GM11168 (cell line): ENCODE results near the gene MBIP.
"Not testable (repeated sequence)": the region's sequence is repeated elsewhere in the genome, so short reads cannot be mapped to it uniquely, and the experiment has no call there.

ENCODE experiments used
- in situ Hi-C: fragments of 300-500 bp; cut with MboI; formaldehyde crosslinking; loops from one replicate; pipeline ENCODE4 v1.12.0; 2022; ENCODE audit warnings: low sequenced_read_pairs; ENCODE audit not compliant: unreplicated experiment

Gene MBIP, protein sequence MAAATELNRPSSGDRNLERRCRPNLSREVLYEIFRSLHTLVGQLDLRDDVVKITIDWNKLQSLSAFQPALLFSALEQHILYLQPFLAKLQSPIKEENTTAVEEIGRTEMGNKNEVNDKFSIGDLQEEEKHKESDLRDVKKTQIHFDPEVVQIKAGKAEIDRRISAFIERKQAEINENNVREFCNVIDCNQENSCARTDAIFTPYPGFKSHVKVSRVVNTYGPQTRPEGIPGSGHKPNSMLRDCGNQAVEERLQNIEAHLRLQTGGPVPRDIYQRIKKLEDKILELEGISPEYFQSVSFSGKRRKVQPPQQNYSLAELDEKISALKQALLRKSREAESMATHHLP

DNA sequence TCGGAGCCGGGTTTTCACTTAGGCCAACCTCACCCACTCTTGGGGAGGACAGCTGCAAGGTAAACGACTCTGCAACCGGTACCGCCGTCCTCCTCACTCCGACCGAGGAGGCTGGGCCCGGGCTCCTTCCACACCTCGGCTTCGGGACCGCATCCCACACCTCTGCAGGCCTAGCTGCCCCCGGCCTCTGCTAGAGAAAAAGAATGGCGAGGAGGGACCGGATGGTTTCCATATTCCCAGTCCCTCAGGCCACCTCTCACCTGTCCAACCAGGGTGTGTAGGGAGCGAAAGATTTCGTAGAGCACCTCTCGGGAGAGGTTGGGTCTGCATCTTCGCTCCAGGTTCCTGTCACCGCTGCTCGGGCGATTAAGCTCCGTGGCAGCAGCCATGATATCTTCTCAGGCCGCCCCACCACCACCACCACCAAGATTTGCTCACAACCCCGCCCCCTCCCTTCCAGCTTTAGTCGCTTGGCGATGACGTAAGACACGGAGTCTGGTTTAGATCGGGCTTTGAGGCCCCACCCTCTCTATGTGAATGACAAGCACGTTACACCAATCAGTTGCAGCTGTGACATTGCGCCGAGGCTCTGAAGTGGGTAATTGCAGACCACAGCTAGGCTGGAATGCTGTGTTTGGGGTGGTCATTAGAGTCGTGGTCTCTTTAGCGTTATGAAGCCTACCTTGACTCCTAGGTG lies at the start of gene MBIP:
Gene MBIP (minus strand): TSS at position 438 of the 697 bp plus-strand sequence. CDS start 49 bp downstream, at position 389.
- in situ Hi-C loops = no loop called here

- in situ Hi-C loops = loop anchor here (25.0 kb wide), 1 partner anchor 481 kb away; no protein-coding TSS in a partner anchor
Measured at GRCh38 chr14:36367985-36368774, 47.7 kb upstream of the MBIP start.

DNA sequence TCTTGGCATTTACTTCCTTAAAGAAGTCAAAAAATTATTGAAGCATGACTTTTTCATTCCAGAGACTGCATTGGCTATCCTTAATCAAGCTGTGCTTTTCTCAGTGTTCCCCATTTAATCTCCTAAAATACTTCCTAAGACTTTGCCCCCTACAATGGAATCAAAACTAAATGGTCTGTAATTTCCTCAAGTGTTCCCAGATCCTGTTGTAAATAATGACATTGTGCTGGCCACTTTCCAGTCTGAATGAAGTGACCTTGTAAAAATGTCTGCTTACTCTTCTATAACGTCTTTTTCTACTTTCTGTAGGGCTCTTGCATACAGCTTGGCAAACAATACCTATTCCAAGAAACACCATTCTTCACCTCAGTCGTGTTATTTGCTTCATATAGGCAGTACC lies 45.3 kb upstream of the MBIP start:
- in situ Hi-C loops = loop anchor here (25.0 kb wide), 1 partner anchor 478 kb away; no protein-coding TSS in a partner anchor

DNA sequence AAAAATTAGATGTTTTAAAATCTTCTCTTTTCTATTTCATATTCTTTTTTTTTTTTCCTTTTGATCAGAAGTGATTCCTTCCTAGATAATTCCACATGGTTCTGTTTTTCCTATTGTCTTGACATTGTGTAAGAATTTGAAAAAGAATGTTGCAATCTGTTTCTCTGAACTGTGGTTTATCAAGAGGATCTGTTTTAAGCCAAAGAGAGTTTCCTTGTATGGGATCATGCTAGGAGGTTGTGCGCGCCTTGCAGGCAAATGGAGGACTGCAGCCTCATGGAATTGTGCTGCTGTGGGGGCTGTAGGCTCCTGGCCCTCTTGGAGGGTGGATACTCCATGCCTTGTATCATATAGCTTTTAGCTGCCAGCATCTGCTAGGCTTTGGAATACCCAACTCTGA lies 43.3 kb upstream of the MBIP start:
- in situ Hi-C loops = loop anchor here (25.0 kb wide), 1 partner anchor 476 kb away; no protein-coding TSS in a partner anchor

GRCh38 chr14:36362648-36363047 lies 42.2 kb upstream of the MBIP start:
- in situ Hi-C loops = loop anchor here (25.0 kb wide), 1 partner anchor 475 kb away; no protein-coding TSS in a partner anchor

GRCh38 chr14:36361210-36361853 lies 40.9 kb upstream of the MBIP start:
- in situ Hi-C loops = loop anchor here (25.0 kb wide), 1 partner anchor 474 kb away; no protein-coding TSS in a partner anchor

- in situ Hi-C loops = loop anchor here (25.0 kb wide), 1 partner anchor 470 kb away; no protein-coding TSS in a partner anchor
Measured at GRCh38 chr14:36356862-36357261, 36.4 kb upstream of the MBIP start.

DNA sequence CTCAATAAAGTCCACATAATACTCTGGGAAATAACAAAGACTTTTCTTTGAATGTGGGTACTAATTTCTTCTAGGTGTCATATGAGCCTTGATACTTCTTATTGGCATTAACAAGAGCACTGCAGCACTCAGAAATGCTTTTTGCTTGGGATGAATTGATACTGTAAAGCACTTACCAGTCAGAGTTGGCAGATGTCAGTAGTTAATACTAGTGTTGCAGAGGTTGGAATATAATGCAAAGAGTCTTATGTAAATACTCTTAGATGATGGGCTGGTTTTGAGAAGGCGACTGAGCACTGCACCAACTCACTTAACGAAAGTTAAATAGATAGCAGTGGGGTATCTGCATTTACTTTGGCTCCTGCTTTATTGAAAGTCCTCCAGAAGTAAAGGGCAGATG lies 25.6 kb upstream of the MBIP start:
- in situ Hi-C loops = no loop called here

GRCh38 chr14:36344211-36344610 lies 23.8 kb upstream of the MBIP start:
- in situ Hi-C loops = no loop called here

GRCh38 chr14:36341811-36342210 lies 21.4 kb upstream of the MBIP start:
- in situ Hi-C loops = not testable (repeated sequence)

GRCh38 chr14:36340276-36340890 lies 19.9 kb upstream of the MBIP start:
- in situ Hi-C loops = no loop called here

DNA sequence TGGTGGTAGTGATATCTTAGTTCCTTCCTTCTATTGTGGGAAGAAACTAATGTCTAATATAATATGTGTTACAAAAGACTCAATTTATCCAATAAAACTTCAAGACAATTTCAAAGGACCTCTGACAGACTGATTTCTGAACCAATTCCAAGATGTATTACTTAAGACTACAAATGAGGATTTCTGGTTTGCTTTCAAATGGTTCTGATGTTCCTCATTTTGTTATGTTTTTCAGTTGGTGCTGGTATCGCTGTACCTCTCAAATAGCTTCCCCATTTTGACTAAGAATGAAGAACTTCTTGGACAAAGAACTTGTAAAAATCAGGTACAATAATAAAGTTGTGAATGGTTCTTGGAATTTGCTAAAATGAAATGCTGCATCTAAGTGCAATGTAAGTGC lies 19.4 kb upstream of the MBIP start:
- in situ Hi-C loops = no loop called here

DNA sequence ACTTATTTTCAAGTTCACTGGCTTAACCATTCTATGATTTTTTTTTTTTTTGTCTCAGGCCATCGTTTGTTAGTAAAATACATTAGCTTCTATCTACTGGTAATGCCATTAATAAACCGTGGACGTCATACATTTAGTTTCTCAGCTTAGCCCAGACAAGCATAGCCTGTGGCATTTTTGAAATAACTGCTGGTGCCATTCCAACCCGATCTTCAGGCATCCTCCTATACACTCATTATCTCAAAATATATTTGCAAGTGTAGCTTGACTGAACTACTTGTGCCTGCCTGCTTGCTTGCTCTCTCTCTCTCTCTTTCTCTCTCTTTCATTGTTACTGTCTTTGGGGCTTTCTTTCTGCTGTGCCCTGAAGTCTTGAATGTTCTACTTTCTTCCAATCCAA lies 12.7 kb upstream of the MBIP start:
- in situ Hi-C loops = no loop called here

DNA sequence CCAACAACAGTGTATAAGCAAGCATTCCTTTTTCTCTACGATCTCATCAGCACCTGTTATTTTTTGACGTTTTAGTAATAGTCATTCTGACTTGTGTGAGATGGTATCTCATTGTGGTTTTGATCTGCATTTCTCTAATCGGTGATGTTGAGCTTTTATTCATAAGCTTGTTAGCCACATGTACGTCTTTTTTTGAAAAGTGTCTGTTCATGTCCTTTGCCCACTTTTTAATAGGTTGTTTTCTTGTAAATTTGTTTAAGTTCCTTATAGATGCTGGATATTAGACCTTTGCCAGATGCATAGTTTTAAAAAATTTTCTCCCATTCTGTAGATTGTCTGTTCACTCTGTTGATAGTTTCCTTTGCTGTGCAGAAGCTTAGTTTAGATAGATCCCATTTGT lies 7.1 kb upstream of the MBIP start:
- in situ Hi-C loops = not testable (repeated sequence)

DNA sequence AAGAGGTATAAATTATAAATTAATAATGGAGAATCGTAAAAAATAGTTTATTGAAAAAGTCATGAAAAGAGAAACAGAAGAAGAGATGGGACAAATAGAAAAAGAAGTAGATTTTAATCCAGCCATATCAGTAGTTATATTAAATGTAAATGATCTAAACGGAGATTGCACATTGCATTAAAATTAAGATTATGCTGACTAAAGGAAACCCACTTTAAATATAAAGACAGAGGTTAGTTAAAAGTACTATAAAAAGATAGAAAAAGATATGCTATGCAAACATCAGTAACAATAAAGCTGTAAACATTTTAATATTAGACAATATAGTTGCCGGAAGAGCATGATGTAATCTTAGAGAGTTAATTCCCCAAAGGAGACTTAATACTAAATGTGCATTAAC lies 5.4 kb upstream of the MBIP start:
- in situ Hi-C loops = no loop called here

DNA sequence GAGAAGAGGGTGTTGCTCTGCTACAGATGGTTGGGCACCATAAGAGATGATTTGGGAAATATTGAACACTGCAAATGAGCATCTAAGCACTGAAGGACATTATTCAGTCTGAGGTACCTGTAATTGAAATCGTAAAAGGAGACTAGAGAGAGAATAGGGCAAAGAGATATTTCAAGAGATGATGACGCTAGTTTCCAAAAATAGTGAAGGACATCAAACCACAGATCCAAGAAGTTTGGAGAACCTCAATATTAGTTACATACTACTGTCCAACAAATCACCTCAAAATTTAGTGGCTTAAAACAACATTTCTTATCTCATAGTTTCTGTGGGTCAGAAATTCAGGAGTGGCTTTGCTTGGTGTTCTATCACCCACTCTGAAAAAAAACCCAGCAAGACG lies 4.5 kb upstream of the MBIP start:
- in situ Hi-C loops = no loop called here

- in situ Hi-C loops = no loop called here
Measured at GRCh38 chr14:36320897-36321381, 502 bp upstream of the MBIP start.

- in situ Hi-C loops = no loop called here
Measured at GRCh38 chr14:36319899-36320199, 588 bp downstream of the MBIP start.

DNA sequence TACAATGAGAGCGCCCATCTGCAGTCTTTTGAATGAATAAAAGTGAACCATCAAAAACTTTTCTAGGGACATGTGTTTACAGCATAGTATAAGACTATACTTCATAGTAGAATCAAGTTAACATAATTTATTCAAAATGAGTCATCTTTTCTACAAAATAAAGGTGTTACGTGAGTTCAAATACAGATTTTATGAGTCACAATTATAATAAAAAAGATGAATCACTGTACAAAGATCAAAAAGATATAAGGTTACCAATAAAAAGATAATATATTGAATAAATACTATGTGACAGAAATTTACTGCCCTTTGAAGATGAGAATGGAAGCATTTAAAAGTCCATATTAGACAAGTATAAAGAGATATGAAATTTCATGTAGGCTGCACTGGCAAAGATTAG lies 2.8 kb downstream of the MBIP start:
- in situ Hi-C loops = no loop called here

- in situ Hi-C loops = no loop called here
Measured at GRCh38 chr14:36316131-36316530, 4.3 kb downstream of the MBIP start.
